Lower leg skin (tissue), 3 donors: ENCODE results near the gene POLR1D.

Experiments used
- POLR2A ChIP-seq, 2 donors: fragments of 450-650 bp; IDR thresholded peaks; one replicate each; pipeline ENCODE4 v1.6.1; 2016 to 2017; ENCODE audit warnings: antibody characterized with exemption in 2 of 2, mild to moderate bottlenecking in 1 of 2, moderate library complexity in 1 of 2
- TF ChIP-seq, protein P1 (sequence below), 3 donors: fragments of 450-650 bp; IDR thresholded peaks; one replicate each; pipeline ENCODE4 v1.5.1; 2016; ENCODE audit warnings: antibody characterized with exemption in 3 of 3, mild to moderate bottlenecking in 3 of 3, moderate library complexity in 2 of 3

DNA sequence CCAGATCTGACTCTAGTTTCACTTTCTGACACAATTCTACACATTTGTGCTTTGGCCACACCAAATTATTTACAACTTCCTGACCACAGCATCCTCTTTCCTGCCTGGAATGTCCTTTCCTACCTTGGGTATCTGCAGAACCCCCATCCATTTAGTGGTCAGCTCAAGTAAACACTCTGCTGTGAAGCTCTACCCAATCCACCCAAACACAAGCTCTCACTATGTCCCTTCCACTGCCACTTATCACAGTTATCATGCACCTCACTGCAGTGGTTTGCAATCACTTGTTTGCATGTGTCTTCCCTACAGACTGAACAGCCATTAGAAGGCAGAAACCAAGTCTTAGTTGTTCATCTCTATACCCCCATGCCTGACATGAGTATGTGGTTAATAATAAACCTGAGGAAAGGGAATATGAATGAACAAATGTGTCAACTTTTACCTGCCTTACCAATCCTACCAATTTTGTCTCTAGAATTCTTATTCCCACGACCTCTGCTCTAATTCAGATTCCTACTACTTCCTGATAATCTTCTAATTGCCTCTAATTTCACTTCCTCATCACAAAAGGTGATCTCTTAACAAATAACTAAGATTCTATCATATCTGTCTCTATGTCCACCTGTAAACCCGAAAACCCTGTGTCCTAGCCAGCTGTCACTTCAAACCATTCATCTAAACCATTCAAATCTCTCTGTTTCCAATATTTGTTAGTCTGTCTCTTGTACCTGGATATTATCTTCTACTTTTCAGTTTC is 26.5 kb upstream of the POLR1D start:
- TF ChIP-seq, protein P1, sequence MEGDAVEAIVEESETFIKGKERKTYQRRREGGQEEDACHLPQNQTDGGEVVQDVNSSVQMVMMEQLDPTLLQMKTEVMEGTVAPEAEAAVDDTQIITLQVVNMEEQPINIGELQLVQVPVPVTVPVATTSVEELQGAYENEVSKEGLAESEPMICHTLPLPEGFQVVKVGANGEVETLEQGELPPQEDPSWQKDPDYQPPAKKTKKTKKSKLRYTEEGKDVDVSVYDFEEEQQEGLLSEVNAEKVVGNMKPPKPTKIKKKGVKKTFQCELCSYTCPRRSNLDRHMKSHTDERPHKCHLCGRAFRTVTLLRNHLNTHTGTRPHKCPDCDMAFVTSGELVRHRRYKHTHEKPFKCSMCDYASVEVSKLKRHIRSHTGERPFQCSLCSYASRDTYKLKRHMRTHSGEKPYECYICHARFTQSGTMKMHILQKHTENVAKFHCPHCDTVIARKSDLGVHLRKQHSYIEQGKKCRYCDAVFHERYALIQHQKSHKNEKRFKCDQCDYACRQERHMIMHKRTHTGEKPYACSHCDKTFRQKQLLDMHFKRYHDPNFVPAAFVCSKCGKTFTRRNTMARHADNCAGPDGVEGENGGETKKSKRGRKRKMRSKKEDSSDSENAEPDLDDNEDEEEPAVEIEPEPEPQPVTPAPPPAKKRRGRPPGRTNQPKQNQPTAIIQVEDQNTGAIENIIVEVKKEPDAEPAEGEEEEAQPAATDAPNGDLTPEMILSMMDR (IDR thresholded peaks at IDR 0.05): no peak
- TF ChIP-seq POLR2A (IDR thresholded peaks at IDR 0.05): no peak
